ENCODE results near the gene CENPX. TPM values are rescaled to one million over a fixed set of nuclear protein-coding genes. Genes with fewer than 3 reads are reported as not detected.

CENPX gene
- total and polyA plus RNA-seq, 2 of the 13 experiments (the other 11 are each of a cell fraction or from before 2014, with no cell fraction given): 92.7 to 170 TPM

DNA sequence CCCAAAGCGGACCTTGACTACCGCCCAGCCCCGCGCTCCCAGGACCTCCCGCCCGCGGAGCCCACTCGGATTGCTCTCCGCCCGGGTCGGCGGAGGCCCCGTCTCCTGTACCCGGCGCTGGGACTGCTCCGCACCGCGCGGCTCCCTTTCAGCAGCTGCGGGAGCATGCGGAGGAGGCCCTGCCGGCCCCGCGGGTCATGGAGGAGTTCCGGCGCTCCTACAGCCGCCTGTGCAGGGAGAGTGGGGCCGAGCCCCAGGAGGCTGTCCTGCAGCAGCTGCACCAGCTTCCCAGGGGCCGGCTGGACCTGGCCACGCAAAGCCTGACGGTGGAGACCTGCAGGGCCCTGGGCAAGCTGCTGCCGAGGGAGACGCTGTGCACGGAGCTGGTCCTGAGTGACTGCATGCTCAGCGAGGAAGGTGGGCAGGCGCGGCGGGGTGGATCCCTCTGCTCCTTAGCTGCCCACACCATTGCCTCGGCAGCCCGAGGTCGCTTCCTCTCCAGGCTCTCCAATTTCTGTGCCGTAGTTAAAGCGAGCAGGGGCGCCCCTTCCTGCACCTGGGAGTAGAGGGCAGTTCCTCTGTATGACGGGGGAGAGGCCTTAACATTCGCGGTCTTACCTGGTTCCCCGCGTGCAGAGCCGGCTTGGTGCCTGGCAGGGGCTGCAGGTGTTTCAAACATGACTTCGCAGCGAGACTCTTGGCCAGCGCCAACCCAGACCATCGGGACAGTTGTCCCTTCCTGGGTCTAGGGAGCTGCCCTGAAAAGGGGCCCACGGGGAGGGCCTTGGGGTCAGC, 966 bp upstream of the CENPX start (continued):
- TF ChIP-seq ATF7-NPFF (CRISPR knock-in tag; IDR thresholded peaks at IDR 0.05; ENCODE audit: low read depth) (peak; percentile 56; the same call in 1 of the 2 replicates), ZFAT (CRISPR knock-in tag; conservative IDR thresholded peaks at IDR 0.05) (no peak)

- peak; percentile 99 for DNase-seq (ENCODE audit: low spot score)
- Histone ChIP-seq H3K4me3 (replicated peaks in 1 of 3; ENCODE audit: insufficient read depth in 1 of 3, low read depth in 2 of 3, low read length in 3 of 3) (peak within 1 kb of the TSS; percentile 80 to 90 (median 90)), H3K27ac (ENCODE audit: extremely low read length, insufficient read depth, low read length) (peak within 1 kb of the TSS; percentile 78), H3K27me3 (ENCODE audit: control insufficient read depth in 1 of 2, insufficient read depth in 2 of 2, low read length in 2 of 2) (no peaks in the 10 kb centered on the region; a peak in 1 of 5 replicates), H3K36me3 (replicated peaks in 1 of 2; ENCODE audit: control insufficient read depth in 1 of 2, insufficient read depth in 2 of 2, low read length in 2 of 2) (peaks cover 0 to under 1% of the 10 kb centered on the region in 2 experiments; a peak in 1 of 5 replicates), H3K9ac (ENCODE audit: insufficient read depth, low read depth, low read length) (peak within 1 kb of the TSS; percentile 95), H2AFZ (ENCODE audit: low read length) (no peak within 1 kb of the TSS), H3K9me3 (ENCODE audit: low read length) (no peaks in the 10 kb centered on the region), H3K4me2 (ENCODE audit: low read depth, low read length) (peak within 1 kb of the TSS; percentile 95), H4K20me1 (ENCODE audit: insufficient read depth, low read length) (no peaks in the 10 kb centered on the region; the same call in 1 of the 2 replicates), H3K4me1 (ENCODE audit: insufficient read depth, low read length) (peaks cover 68% of the 10 kb centered on the region), H3K79me2 (ENCODE audit: insufficient read depth, low read length) (peaks cover 41% of the 10 kb centered on the region)
- ChIA-PET POLR2A (interaction anchor here (0.6 to 14.1 kb wide), 38 partner anchors 8 to 320 kb away, joined by 3 to 470 read pairs (median 6); partner anchors contain the start of genes ARHGDIA, DCXR, FASN and MAFG), CTCF (ENCODE audit: low intra/inter-chr PET ratio, low total read pairs) (interaction anchor here (1.0 to 6.8 kb wide), 2 partner anchors 22 to 63 kb away, joined by 3 to 181 read pairs; partner anchors contain the start of gene NOTUM)
- FAIRE-seq: peak; percentile 99
- BruUV-seq (replicated peaks): no TSS peak
- peak; percentile 76 for ATAC-seq
- intact Hi-C loops (cut with micrococcal nuclease; ENCODE audit: unreplicated experiment): loop anchor here (1.0 to 5.0 kb wide), 3 partner anchors 14 to 156 kb away; partner anchors contain the start of gene DCXR
- WGBS (ENCODE audit: low lambda C conversion rate): 1% methylated on average over 19 of the region's 42 CpGs
- in situ Hi-C loops (cut with HindIII; ENCODE audit: extremely low pct_ligation_motif_present, low pct_unique_long_range_greater_than_20kb): loop anchor here (5.0 kb wide), 1 partner anchor 66 kb away; no protein-coding TSS in a partner anchor
- TF ChIP-seq NFE2 (CRISPR knock-in tag; IDR thresholded peaks at IDR 0.05): no peak
- TF ChIP-seq ZNF296 (CRISPR knock-in tag; conservative IDR thresholded peaks at IDR 0.05): no peak
- TF ChIP-seq HNRNPUL1 (IDR thresholded peaks at IDR 0.05; ENCODE audit: low read depth, low read length): no peak
- no peak for TF ChIP-seq ZBTB20 (CRISPR knock-in tag; IDR thresholded peaks at IDR 0.05; ENCODE audit: borderline replicate concordance, low read depth)
- TF ChIP-seq, protein P1, sequence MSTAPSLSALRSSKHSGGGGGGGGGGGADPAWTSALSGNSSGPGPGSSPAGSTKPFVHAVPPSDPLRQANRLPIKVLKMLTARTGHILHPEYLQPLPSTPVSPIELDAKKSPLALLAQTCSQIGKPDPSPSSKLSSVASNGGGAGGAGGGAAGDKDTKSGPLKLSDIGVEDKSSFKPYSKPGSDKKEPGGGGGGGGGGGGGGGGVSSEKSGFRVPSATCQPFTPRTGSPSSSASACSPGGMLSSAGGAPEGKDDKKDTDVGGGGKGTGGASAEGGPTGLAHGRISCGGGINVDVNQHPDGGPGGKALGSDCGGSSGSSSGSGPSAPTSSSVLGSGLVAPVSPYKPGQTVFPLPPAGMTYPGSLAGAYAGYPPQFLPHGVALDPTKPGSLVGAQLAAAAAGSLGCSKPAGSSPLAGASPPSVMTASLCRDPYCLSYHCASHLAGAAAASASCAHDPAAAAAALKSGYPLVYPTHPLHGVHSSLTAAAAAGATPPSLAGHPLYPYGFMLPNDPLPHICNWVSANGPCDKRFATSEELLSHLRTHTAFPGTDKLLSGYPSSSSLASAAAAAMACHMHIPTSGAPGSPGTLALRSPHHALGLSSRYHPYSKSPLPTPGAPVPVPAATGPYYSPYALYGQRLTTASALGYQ (CRISPR knock-in tag; IDR thresholded peaks at IDR 0.05): 0 out of 2 replicates have a peak, but pooled peaks have one; percentile 12
- TF ChIP-seq ZNF749 (CRISPR knock-in tag; IDR thresholded peaks at IDR 0.05; ENCODE audit: borderline replicate concordance): no peak
- TF ChIP-seq IKZF4 (CRISPR knock-in tag; IDR thresholded peaks at IDR 0.05; ENCODE audit: borderline replicate concordance, low read depth, not compliant biosample characterization): peak; percentile 18
- TF ChIP-seq SRF (IDR thresholded peaks at IDR 0.05; ENCODE audit: low read depth, low read length): peak; percentile 32; the same call in 1 of the 2 replicates
- peak; percentile 60; the same call in 1 of the 2 replicates for TF ChIP-seq ZNF879 (CRISPR knock-in tag; IDR thresholded peaks at IDR 0.05)
- no peak for TF ChIP-seq ZNF362 (CRISPR knock-in tag; IDR thresholded peaks at IDR 0.05; ENCODE audit: borderline replicate concordance)
- no peak for TF ChIP-seq PBX2 (CRISPR knock-in tag; IDR thresholded peaks at IDR 0.05)
- no peak for TF ChIP-seq NR2F2 (IDR thresholded peaks at IDR 0.05; ENCODE audit: borderline replicate concordance, low read depth)
- no peak for TF ChIP-seq GFI1 (CRISPR knock-in tag; IDR thresholded peaks at IDR 0.05; ENCODE audit: borderline replicate concordance)
- peak; percentile 25; the same call in 1 of the 2 replicates for TF ChIP-seq ZNF670 (CRISPR knock-in tag; IDR thresholded peaks at IDR 0.05; ENCODE audit: borderline replicate concordance)
Measured at GRCh38 chr17:82022981-82023446, 336 bp upstream of the CENPX start, which contains the start of gene LRRC45. Gene LRRC45 (plus strand): TSS chr17:82023305. CDS start chr17:82023644, 339 bp downstream.

All from HepG2 (cell line).